Natural killer cell (primary cell): ENCODE measurements around the gene PPP1CB. TPM values are rescaled to one million over a fixed set of nuclear protein-coding genes. Genes with fewer than 3 reads are reported as not detected.

Experiments
- ATAC-seq, 3 donors: fragments of 150-1000 bp in 2 of 3; fragments of 200-7000 bp in 1 of 3; cut with Tn5 transposase; 1 replicate in 1 of 3; 2 replicates in 2 of 3; pipeline ENCODE4 v1.10.0; 2021; ENCODE audit warnings: mild to moderate bottlenecking in 2 of 3, moderate library complexity in 2 of 3
- DNase-seq, 2 donors: peaks; one replicate each; pipeline versions ENCODE4 v3.0.0 to v3.0.0-alpha.2; 2013 to 2021; ENCODE audit warnings: mixed read lengths in 1 of 2
- H3K27ac ChIP-seq: one replicate; pipeline ENCODE4 v1.5.1; 2013; ENCODE audit warnings: mild to moderate bottlenecking, low read length
- H3K27me3 ChIP-seq: one replicate; pipeline ENCODE4 v1.6.1; 2013; ENCODE audit warnings: low read length; ENCODE audit not compliant: control insufficient read depth, insufficient read depth
- H3K36me3 ChIP-seq: one replicate; pipeline ENCODE4 v1.6.1; 2013; ENCODE audit warnings: low read length; ENCODE audit not compliant: control insufficient read depth, insufficient read depth
- H3K4me1 ChIP-seq: one replicate; pipeline ENCODE4 v1.6.1; 2013; ENCODE audit warnings: low read length; ENCODE audit not compliant: control insufficient read depth, insufficient read depth
- H3K4me3 ChIP-seq: one replicate; pipeline ENCODE4 v1.5.1; 2013; ENCODE audit warnings: low read length
- H3K9me3 ChIP-seq: one replicate; pipeline ENCODE4 v1.6.1; 2013; ENCODE audit warnings: low read length; ENCODE audit not compliant: control insufficient read depth, insufficient read depth
- H3K27ac Mint-ChIP-seq, 2 donors: one replicate each; pipeline ENCODE4 v1.8.0; 2022; ENCODE audit warnings: mild to moderate bottlenecking in 2 of 2, mixed read lengths in 2 of 2, moderate library complexity in 1 of 2
- H3K27me3 Mint-ChIP-seq, 2 donors: one replicate each; pipeline ENCODE4 v1.8.0; 2022; ENCODE audit warnings: low read depth in 2 of 2, mixed read lengths in 2 of 2
- H3K36me3 Mint-ChIP-seq: one replicate; pipeline ENCODE4 v1.8.0; 2022; ENCODE audit warnings: mixed read lengths
- H3K4me1 Mint-ChIP-seq, 2 donors: one replicate each; pipeline ENCODE4 v1.8.0; 2022; ENCODE audit warnings: mixed read lengths in 2 of 2
- H3K4me3 Mint-ChIP-seq: one replicate; pipeline ENCODE4 v1.8.0; 2022; ENCODE audit warnings: mild to moderate bottlenecking, moderate library complexity, mixed read lengths
- H3K9me3 Mint-ChIP-seq, 2 donors: one replicate each; pipeline ENCODE4 v1.8.0; 2022; ENCODE audit warnings: mixed read lengths in 2 of 2
- CTCF ChIP-seq: fragments of 200-600 bp; IDR thresholded peaks from one replicate; pipeline ENCODE4 v1.8.0; 2022; ENCODE audit warnings: antibody characterized with exemption
- WGBS: methylation state at CpG from one replicate; pipeline ENCODE4 v1.1.7; 2013; ENCODE audit warnings: missing lambda C conversion rate; ENCODE audit not compliant: insufficient coverage; 5-methylcytosine and 5-hydroxymethylcytosine counted together
- intact Hi-C: fragments of 100-400 bp; cut with micrococcal nuclease; formaldehyde crosslinking; loops from one replicate; pipeline ENCODE4 v1.14.2; 2022
- total RNA-seq, 4 donors: library from RNA; stranded (reverse); fragments of 120-200 nt in 1 of 4; gene quantifications; one replicate each; pipeline versions ENCODE4 v1.2.3 to v1.2.4, GENCODE V29; 2013 to 2022

Gene PPP1CB
- total RNA-seq, 3 donors from 2014 or later (not counting 1 experiment from before 2014, with no cell fraction given), result 157 to 200 (median 181) TPM

DNA sequence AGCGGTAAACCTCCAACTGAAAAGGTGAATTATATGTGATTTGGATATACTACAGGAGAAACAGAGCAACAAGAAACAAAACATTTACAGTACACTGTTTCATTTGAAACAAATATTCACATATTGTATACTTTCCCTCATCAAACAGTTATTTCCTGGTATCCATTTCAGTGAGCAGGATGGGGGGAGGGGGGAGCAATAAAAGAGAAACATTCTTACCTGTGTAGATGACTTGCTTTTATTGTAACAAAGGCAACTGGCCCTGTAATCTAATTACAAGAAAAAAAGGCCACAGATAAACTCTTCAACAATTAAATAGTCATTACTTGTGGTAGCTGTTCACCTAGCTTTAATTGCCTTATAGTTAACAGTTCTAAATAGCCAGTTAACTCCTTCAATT, 3.9 kb upstream of the PPP1CB start:
- H3K4me3 Mint-ChIP-seq, result peak overlapping the region; percentile 32
- intact Hi-C loops, result no loop called here
- TF ChIP-seq CTCF, result no peak
- WGBS, result no CpG with 5 or more reads among the region's 1 CpG
- H3K4me1 Mint-ChIP-seq, result peaks cover 17 to 18% of the 10 kb centered on the region in 2 donors
- Histone ChIP-seq H3K36me3 (no peaks in the 10 kb centered on the region), H3K27me3 (no peaks in the 10 kb centered on the region), H3K27ac (no peak overlapping the region), H3K4me1 (peaks cover 12% of the 10 kb centered on the region), H3K4me3 (no peak overlapping the region), H3K9me3 (no peaks in the 10 kb centered on the region)
- H3K9me3 Mint-ChIP-seq, result no peaks in the 10 kb centered on the region
- no peaks in the 10 kb centered on the region for H3K36me3 Mint-ChIP-seq
- DNase-seq, result peak in 1 of 2 donors; percentile 43
- no peaks in the 10 kb centered on the region for H3K27me3 Mint-ChIP-seq
- H3K27ac Mint-ChIP-seq, result peak overlapping the region; percentile 34 to 69
- no peak for ATAC-seq

DNA sequence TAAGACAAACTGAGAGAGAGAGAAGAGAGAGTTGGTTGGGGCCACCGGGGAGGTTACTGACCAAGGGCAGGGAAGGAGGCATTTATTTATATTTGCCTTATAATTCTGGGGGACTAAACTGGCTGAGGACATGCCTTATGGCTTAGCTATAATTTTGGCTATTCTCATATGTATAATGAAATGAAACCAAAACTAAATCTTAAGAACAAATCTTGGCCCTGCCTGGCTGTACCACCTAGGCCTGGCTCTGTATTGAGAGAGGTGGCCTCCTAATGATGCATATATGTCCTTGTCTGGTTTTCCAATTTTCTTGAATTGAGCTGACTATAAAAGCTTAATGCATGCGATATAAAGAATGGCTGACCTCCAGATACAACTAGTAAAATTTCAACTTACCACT, 3.5 kb upstream of the PPP1CB start:
- TF ChIP-seq CTCF, result no peak
- peak overlapping the region; percentile 34 to 69 for H3K27ac Mint-ChIP-seq
- H3K4me1 Mint-ChIP-seq, result peaks cover 22 to 23% of the 10 kb centered on the region in 2 donors
- H3K9me3 ChIP-seq, result no peaks in the 10 kb centered on the region
- intact Hi-C loops, result no loop called here
- peaks cover 12% of the 10 kb centered on the region for H3K4me1 ChIP-seq
- ATAC-seq (no peak), DNase-seq (peak in 1 of 2 donors; percentile 44)
- no peaks in the 10 kb centered on the region for H3K27me3 ChIP-seq
- H3K4me3 ChIP-seq, result no peak overlapping the region
- H3K9me3 Mint-ChIP-seq, result no peaks in the 10 kb centered on the region
- WGBS, result 86% methylated on average over 1 of the region's 2 CpGs
- no peak overlapping the region for H3K27ac ChIP-seq
- H3K36me3 ChIP-seq, result no peaks in the 10 kb centered on the region
- H3K27me3 Mint-ChIP-seq, result no peaks in the 10 kb centered on the region
- H3K36me3 Mint-ChIP-seq, result no peaks in the 10 kb centered on the region
- H3K4me3 Mint-ChIP-seq, result peak overlapping the region; percentile 32

GRCh38 chr2:28748941-28749340, 2.7 kb upstream of the PPP1CB start:
- no peak overlapping the region for H3K4me3 ChIP-seq
- no peaks in the 10 kb centered on the region for H3K9me3 ChIP-seq
- no peak for TF ChIP-seq CTCF
- H3K27ac Mint-ChIP-seq, result peak overlapping the region in 1 of 2 donors; percentile 95
- no peaks in the 10 kb centered on the region for H3K27me3 Mint-ChIP-seq
- no peaks in the 10 kb centered on the region for H3K36me3 Mint-ChIP-seq
- no peaks in the 10 kb centered on the region for H3K36me3 ChIP-seq
- peaks cover 25% of the 10 kb centered on the region in 2 donors for H3K4me1 Mint-ChIP-seq
- H3K9me3 Mint-ChIP-seq, result no peaks in the 10 kb centered on the region
- no peak overlapping the region for H3K27ac ChIP-seq
- peaks cover 19% of the 10 kb centered on the region for H3K4me1 ChIP-seq
- no peak for ATAC-seq
- H3K4me3 Mint-ChIP-seq, result no peak overlapping the region
- intact Hi-C loops, result no loop called here
- no peak for DNase-seq
- no CpG with 5 or more reads among the region's 1 CpG for whole genome bisulfite sequencing
- no peaks in the 10 kb centered on the region for H3K27me3 ChIP-seq

DNA sequence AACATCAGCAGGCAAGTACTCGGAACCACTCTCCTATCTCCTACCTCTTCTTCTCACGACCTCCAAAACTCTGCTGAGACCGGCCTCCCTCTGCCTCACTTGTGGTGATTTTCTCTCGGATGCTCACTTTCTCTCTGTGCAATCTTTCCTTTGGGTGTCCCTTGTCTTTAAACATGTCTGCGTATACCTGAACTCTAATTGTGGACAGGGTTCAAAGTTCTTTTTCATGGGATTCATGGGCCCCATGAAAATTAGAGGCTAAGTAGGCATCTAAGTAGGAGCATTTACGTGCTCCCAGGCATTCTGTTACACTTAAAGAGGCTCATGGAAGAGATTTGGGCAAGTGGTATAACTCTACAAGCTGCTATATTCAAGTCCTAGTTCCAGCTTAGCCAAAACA, 2.1 kb upstream of the PPP1CB start:
- no peak for DNase-seq
- TF ChIP-seq CTCF, result no peak
- no peak for ATAC-seq
- Mint-ChIP-seq H3K4me1 (peaks cover 29 to 30% of the 10 kb centered on the region in 2 donors), H3K4me3 (no peak overlapping the region), H3K9me3 (no peaks in the 10 kb centered on the region), H3K27me3 (no peaks in the 10 kb centered on the region), H3K27ac (peak overlapping the region; percentile 95 to 96), H3K36me3 (no peaks in the 10 kb centered on the region)
- Histone ChIP-seq H3K36me3 (no peaks in the 10 kb centered on the region), H3K4me1 (peaks cover 19% of the 10 kb centered on the region), H3K9me3 (no peaks in the 10 kb centered on the region), H3K27ac (no peak overlapping the region), H3K4me3 (no peak overlapping the region), H3K27me3 (no peaks in the 10 kb centered on the region)
- 98% methylated on average over 6 of the region's 6 CpGs for WGBS
- intact Hi-C loops, result no loop called here
